ENCODE results near the gene FAM169A.
"Not testable (repeated sequence)": the region's sequence is repeated elsewhere in the genome, so short reads cannot be mapped to it uniquely, and the experiment has no call there.

The FAM169A gene

GRCh38 chr5:74865804-74866595 lies at the start of gene FAM169A:
Gene FAM169A, minus strand, starts transcription at chr5:74866387. Its CDS starts 24,711 bp downstream, at chr5:74841676.
- DNase-seq: peak; percentile 84

- DNase-seq: no peak
These were observed 49.3 kb upstream of the FAM169A start for GRCh38 chr5:74915488-74915887.

- not testable (repeated sequence) for DNase-seq
These were observed 45.2 kb upstream of the FAM169A start for GRCh38 chr5:74911421-74911820.

GRCh38 chr5:74909888-74910287 lies 43.7 kb upstream of the FAM169A start:
- DNase-seq: not testable (repeated sequence)

GRCh38 chr5:74908237-74908636 lies 42.0 kb upstream of the FAM169A start:
- DNase-seq: not testable (repeated sequence)

GRCh38 chr5:74904713-74905112 lies 38.5 kb upstream of the FAM169A start:
- DNase-seq: not testable (repeated sequence)

GRCh38 chr5:74903165-74903787 lies 37.1 kb upstream of the FAM169A start:
- DNase-seq: peak; percentile 20

GRCh38 chr5:74897049-74897448 lies 30.9 kb upstream of the FAM169A start:
- DNase-seq: no peak

- peak; percentile 51 for DNase-seq
These were observed 29.7 kb upstream of the FAM169A start for GRCh38 chr5:74895906-74896305.

- DNase-seq: no peak
These were observed 28.2 kb upstream of the FAM169A start for GRCh38 chr5:74894351-74894750.

- DNase-seq: no peak
These were observed 26.7 kb upstream of the FAM169A start for GRCh38 chr5:74892921-74893320.

- DNase-seq: no peak
These were observed 23.4 kb upstream of the FAM169A start for GRCh38 chr5:74889523-74890105.

GRCh38 chr5:74888117-74888516 lies 21.9 kb upstream of the FAM169A start:
- no peak for DNase-seq

GRCh38 chr5:74885170-74885569 lies 19.0 kb upstream of the FAM169A start:
- DNase-seq: no peak

GRCh38 chr5:74882379-74883134 lies 16.4 kb upstream of the FAM169A start:
- not testable (repeated sequence) for DNase-seq

GRCh38 chr5:74877624-74878304 lies 11.6 kb upstream of the FAM169A start:
- DNase-seq: no peak

- DNase-seq: no peak
These were observed 10.0 kb upstream of the FAM169A start for GRCh38 chr5:74875994-74876791.

- no peak for DNase-seq
These were observed 7.5 kb upstream of the FAM169A start for GRCh38 chr5:74873525-74874249.

GRCh38 chr5:74870299-74871067 lies 4.3 kb upstream of the FAM169A start:
- DNase-seq: no peak

- DNase-seq: not testable (repeated sequence)
These were observed 3.2 kb upstream of the FAM169A start for GRCh38 chr5:74869414-74869813.
